Putamen (tissue), 1 donor: ENCODE data around the gene SPIB.
A peak's percentile ranks its signal among the peaks of the same experiment; 100 is the strongest.
"Not testable (repeated sequence)": the region's sequence is repeated elsewhere in the genome, so short reads cannot be mapped to it uniquely, and the experiment has no call there.

Source experiments
- DNase-seq: peaks from one replicate; pipeline ENCODE4 v3.0.0-alpha.2; 2016; ENCODE audit warnings: low spot score

SPIB gene

GRCh38 chr19:50418176-50419021, at the start of gene SPIB:
SPIB (plus strand) TSS chr19:50418938; CDS start chr19:50418963, 25 bp downstream.
- DNase-seq, result no peak

- DNase-seq, result no peak
Observed at GRCh38 chr19:50371914-50372475, 46.7 kb upstream of the SPIB start.

- peak; percentile 98 for DNase-seq
Observed at GRCh38 chr19:50376166-50377050, 42.3 kb upstream of the SPIB start, which contains the start of gene NR1H2. NR1H2 (plus strand) TSS chr19:50376457; CDS start chr19:50377606, 1,149 bp downstream.

GRCh38 chr19:50377051-50377461, 41.7 kb upstream of the SPIB start:
- no peak for DNase-seq

GRCh38 chr19:50377517-50377916, 41.2 kb upstream of the SPIB start:
- DNase-seq, result no peak

- no peak for DNase-seq
Observed at GRCh38 chr19:50378169-50378862, 40.4 kb upstream of the SPIB start.

GRCh38 chr19:50378863-50379236, 39.9 kb upstream of the SPIB start:
- DNase-seq, result no peak

- DNase-seq, result no peak
Observed at GRCh38 chr19:50379602-50380001, 39.1 kb upstream of the SPIB start.

- no peak for DNase-seq
Observed at GRCh38 chr19:50380137-50380536, 38.6 kb upstream of the SPIB start.

GRCh38 chr19:50380751-50381151, 38.0 kb upstream of the SPIB start:
- DNase-seq, result no peak

- DNase-seq, result no peak
Observed at GRCh38 chr19:50381881-50382729, 36.6 kb upstream of the SPIB start.

- DNase-seq, result no peak
Observed at GRCh38 chr19:50383001-50383851, 35.5 kb upstream of the SPIB start.

GRCh38 chr19:50383852-50384684, 34.7 kb upstream of the SPIB start, which contains the start of gene POLD1:
POLD1 (plus strand) TSS chr19:50384347; CDS start chr19:50398852, 14,505 bp downstream.
- DNase-seq, result peak; percentile 95

- DNase-seq, result no peak
Observed at GRCh38 chr19:50384685-50385535, 33.8 kb upstream of the SPIB start.

- DNase-seq, result no peak
Observed at GRCh38 chr19:50387176-50387867, 31.4 kb upstream of the SPIB start.

- no peak for DNase-seq
Observed at GRCh38 chr19:50387868-50388245, 30.9 kb upstream of the SPIB start.

GRCh38 chr19:50390295-50390694, 28.4 kb upstream of the SPIB start:
- DNase-seq, result not testable (repeated sequence)
